WERI-Rb-1 (cell line): Measurements from ENCODE around the gene SLC16A7.

Source experiments
- DNase-seq: peaks from one replicate; pipeline ENCODE4 v3.0.0-alpha.2; 2020
- H3K27ac ChIP-seq: fragments of 250-450 bp; sonication (Bioruptor Pico); 2 replicates; pipeline ENCODE4 v1.5.1; 2020; ENCODE audit warnings: mild to moderate bottlenecking, moderate library complexity
- H3K27me3 ChIP-seq: fragments of 250-450 bp; sonication (Bioruptor Pico); 2 replicates; pipeline ENCODE4 v1.5.1; 2021; ENCODE audit warnings: mild to moderate bottlenecking, low read depth, moderate library complexity; ENCODE audit not compliant: insufficient read depth, severe bottlenecking
- H3K36me3 ChIP-seq: fragments of 250-450 bp; sonication (Bioruptor Pico); 2 replicates; pipeline ENCODE4 v1.5.1; 2020; ENCODE audit warnings: mild to moderate bottlenecking, moderate library complexity
- H3K4me3 ChIP-seq: 2 replicates; pipeline ENCODE4 v1.5.1; 2011; ENCODE audit warnings: low read depth, mild to moderate bottlenecking, control low read depth, low read length
- H3K9me3 ChIP-seq: fragments of 250-450 bp; sonication (Bioruptor Pico); 2 replicates; pipeline ENCODE4 v1.5.1; 2021; ENCODE audit warnings: mild to moderate bottlenecking, moderate library complexity; ENCODE audit not compliant: severe bottlenecking
- TF ChIP-seq, protein P1 (sequence below): IDR thresholded peaks from 2 replicates; pipeline ENCODE4 v1.5.1; 2011; ENCODE audit warnings: low read depth, mild to moderate bottlenecking, control low read depth, inconsistent platforms, low read length

Gene SLC16A7, protein sequence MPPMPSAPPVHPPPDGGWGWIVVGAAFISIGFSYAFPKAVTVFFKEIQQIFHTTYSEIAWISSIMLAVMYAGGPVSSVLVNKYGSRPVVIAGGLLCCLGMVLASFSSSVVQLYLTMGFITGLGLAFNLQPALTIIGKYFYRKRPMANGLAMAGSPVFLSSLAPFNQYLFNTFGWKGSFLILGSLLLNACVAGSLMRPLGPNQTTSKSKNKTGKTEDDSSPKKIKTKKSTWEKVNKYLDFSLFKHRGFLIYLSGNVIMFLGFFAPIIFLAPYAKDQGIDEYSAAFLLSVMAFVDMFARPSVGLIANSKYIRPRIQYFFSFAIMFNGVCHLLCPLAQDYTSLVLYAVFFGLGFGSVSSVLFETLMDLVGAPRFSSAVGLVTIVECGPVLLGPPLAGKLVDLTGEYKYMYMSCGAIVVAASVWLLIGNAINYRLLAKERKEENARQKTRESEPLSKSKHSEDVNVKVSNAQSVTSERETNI

GRCh38 chr12:59595883-59596540, at the start of gene SLC16A7:
SLC16A7 (plus strand) TSS chr12:59596029; CDS start chr12:59704802, 108,773 bp downstream.
- H3K27me3 ChIP-seq: no peaks in the 10 kb centered on the region
- no peaks in the 10 kb centered on the region for H3K36me3 ChIP-seq
- DNase-seq: peak; percentile 52
- H3K9me3 ChIP-seq: no peaks in the 10 kb centered on the region
- no peak within 1 kb of the TSS for H3K27ac ChIP-seq
- peak within 1 kb of the TSS; percentile 87 for H3K4me3 ChIP-seq
- TF ChIP-seq, protein P1, sequence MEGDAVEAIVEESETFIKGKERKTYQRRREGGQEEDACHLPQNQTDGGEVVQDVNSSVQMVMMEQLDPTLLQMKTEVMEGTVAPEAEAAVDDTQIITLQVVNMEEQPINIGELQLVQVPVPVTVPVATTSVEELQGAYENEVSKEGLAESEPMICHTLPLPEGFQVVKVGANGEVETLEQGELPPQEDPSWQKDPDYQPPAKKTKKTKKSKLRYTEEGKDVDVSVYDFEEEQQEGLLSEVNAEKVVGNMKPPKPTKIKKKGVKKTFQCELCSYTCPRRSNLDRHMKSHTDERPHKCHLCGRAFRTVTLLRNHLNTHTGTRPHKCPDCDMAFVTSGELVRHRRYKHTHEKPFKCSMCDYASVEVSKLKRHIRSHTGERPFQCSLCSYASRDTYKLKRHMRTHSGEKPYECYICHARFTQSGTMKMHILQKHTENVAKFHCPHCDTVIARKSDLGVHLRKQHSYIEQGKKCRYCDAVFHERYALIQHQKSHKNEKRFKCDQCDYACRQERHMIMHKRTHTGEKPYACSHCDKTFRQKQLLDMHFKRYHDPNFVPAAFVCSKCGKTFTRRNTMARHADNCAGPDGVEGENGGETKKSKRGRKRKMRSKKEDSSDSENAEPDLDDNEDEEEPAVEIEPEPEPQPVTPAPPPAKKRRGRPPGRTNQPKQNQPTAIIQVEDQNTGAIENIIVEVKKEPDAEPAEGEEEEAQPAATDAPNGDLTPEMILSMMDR: no peak

GRCh38 chr12:59548930-59549329, 46.9 kb upstream of the SLC16A7 start:
- no peak for DNase-seq
- Histone ChIP-seq H3K9me3 (no peaks in the 10 kb centered on the region), H3K27ac (no peak overlapping the region), H3K27me3 (no peaks in the 10 kb centered on the region), H3K4me3 (no peak overlapping the region), H3K36me3 (no peaks in the 10 kb centered on the region)
- TF ChIP-seq, protein P1: no peak

GRCh38 chr12:59559696-59560095, 36.1 kb upstream of the SLC16A7 start:
- TF ChIP-seq, protein P1: no peak
- no peaks in the 10 kb centered on the region for H3K27me3 ChIP-seq
- H3K4me3 ChIP-seq: no peak overlapping the region
- H3K9me3 ChIP-seq: no peaks in the 10 kb centered on the region
- H3K27ac ChIP-seq: no peak overlapping the region
- H3K36me3 ChIP-seq: no peaks in the 10 kb centered on the region
- no peak for DNase-seq

- no peaks in the 10 kb centered on the region for H3K9me3 ChIP-seq
- H3K36me3 ChIP-seq: no peaks in the 10 kb centered on the region
- H3K4me3 ChIP-seq: no peak overlapping the region
- H3K27ac ChIP-seq: no peak overlapping the region
- H3K27me3 ChIP-seq: no peaks in the 10 kb centered on the region
- TF ChIP-seq, protein P1: no peak
- DNase-seq: no peak
Observed at GRCh38 chr12:59570145-59570544, 25.7 kb upstream of the SLC16A7 start.

DNA sequence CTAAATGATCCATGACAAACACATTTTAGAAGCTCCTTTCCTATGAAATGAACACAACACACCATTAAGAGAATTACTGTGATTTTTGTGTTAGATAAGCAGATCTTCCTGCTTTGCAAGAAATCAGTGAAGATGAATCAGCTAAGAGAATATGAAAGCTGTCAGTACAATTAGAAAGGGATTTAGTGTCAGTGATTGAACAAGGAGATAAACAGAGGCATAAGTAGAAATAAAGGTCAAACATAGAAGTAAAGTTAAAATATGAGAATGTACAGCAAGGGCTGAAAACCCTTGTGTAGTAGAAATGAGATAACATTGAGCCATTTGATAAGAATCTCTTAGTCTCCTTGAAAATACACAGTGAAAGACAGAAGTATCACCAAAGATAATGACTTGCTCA, 21.4 kb upstream of the SLC16A7 start:
- no peak for DNase-seq
- TF ChIP-seq, protein P1: no peak
- no peak overlapping the region for H3K4me3 ChIP-seq
- H3K36me3 ChIP-seq: no peaks in the 10 kb centered on the region
- H3K27ac ChIP-seq: no peak overlapping the region
- H3K27me3 ChIP-seq: no peaks in the 10 kb centered on the region
- no peaks in the 10 kb centered on the region for H3K9me3 ChIP-seq
